ENCODE data around the gene SPEF1.

DNA sequence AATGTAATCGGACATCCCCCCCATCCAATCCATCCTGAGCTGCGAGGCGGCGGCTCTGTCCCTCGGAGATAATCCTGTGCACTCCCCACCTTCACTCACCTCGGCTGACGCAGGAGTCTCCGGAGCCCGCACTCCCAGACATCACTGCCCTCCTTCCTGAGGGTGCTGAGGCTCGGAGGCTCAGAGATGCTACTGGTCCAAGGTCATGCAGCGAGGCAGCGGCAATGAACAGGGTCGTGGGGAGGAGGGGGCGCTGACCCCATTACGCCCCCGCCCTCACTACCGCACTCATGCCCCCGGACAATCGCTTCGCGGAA lies 14.2 kb downstream of the SPEF1 start:
- TF ChIP-seq POLR2A (IDR thresholded peaks at IDR 0.05) (no peak), EP300 (IDR thresholded peaks at IDR 0.05; ENCODE audit: low read depth) (no peak)
- TF ChIP-seq, protein P1, sequence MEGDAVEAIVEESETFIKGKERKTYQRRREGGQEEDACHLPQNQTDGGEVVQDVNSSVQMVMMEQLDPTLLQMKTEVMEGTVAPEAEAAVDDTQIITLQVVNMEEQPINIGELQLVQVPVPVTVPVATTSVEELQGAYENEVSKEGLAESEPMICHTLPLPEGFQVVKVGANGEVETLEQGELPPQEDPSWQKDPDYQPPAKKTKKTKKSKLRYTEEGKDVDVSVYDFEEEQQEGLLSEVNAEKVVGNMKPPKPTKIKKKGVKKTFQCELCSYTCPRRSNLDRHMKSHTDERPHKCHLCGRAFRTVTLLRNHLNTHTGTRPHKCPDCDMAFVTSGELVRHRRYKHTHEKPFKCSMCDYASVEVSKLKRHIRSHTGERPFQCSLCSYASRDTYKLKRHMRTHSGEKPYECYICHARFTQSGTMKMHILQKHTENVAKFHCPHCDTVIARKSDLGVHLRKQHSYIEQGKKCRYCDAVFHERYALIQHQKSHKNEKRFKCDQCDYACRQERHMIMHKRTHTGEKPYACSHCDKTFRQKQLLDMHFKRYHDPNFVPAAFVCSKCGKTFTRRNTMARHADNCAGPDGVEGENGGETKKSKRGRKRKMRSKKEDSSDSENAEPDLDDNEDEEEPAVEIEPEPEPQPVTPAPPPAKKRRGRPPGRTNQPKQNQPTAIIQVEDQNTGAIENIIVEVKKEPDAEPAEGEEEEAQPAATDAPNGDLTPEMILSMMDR (IDR thresholded peaks at IDR 0.05) = no peak
